GM19238 (cell line): Measurements from ENCODE around the gene ARL14EP.

Experiments used
- DNase-seq: peaks from one replicate; pipeline ENCODE4 v3.0.0; 2011; ENCODE audit warnings: low spot score; ENCODE audit not compliant: insufficient read length

ARL14EP gene

GRCh38 chr11:30377347-30377746 is 54.4 kb downstream of the ARL14EP start:
- no peak for DNase-seq

DNA sequence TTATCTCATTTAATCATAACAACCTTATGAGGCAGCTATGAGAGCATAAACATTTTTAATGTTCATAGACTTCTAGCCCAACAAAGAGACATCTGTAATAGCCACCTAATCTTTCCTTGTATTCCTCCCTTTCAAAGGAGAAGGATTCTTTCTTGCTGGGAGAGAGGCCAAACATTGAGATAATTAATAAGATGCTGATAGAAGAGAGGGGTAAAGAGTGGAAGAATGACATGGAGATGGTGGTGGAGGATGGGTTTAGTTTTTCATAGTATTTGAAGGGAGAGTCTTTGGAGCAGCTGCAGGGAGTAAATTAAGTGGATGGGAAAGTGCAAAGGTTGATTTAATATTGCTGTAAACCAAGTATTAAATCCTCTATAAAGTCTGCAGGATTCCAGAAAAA is 57.9 kb downstream of the ARL14EP start:
- no peak for DNase-seq

DNA sequence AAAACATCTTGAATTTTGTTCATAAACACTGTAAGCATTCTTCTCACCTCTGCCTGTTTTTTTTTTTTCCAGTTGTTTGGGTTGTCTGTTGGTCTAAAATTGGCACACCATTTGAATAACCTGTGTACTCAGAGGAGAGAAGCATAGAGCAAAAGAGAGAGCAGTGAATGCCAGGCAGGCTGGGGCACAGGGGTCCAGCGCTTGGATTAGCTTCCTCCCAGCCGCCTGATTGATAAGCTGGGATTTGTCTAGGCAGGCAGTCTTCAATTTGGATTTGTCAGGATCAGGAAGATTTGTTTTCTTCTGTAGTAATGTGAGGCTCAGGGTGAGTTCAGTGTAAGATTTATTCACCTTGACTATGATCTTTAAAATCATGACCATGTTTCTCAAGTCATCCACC is 59.0 kb downstream of the ARL14EP start:
- DNase-seq = no peak
